Right hindlimb (tissue), 1 donor: ENCODE data around the gene GCSAM.

Experiments used
- DNase-seq: peaks from one replicate; pipeline ENCODE4 v3.0.0-alpha.2; 2018

The GCSAM gene

GRCh38 chr3:112128843-112129727 lies 4.0 kb downstream of the GCSAM start:
- DNase-seq: peak; percentile 36

GRCh38 chr3:112127522-112128494 lies 5.2 kb downstream of the GCSAM start:
- no peak for DNase-seq

GRCh38 chr3:112126511-112126911 lies 6.5 kb downstream of the GCSAM start:
- DNase-seq: no peak

- DNase-seq: no peak
These were observed 8.0 kb downstream of the GCSAM start for GRCh38 chr3:112124907-112125607.

GRCh38 chr3:112123548-112123947 lies 9.5 kb downstream of the GCSAM start:
- DNase-seq: no peak

GRCh38 chr3:112122870-112123269 lies 10.2 kb downstream of the GCSAM start:
- DNase-seq: no peak

GRCh38 chr3:112121577-112122547 lies 11.2 kb downstream of the GCSAM start:
- DNase-seq: no peak

GRCh38 chr3:112119962-112120836 lies 12.8 kb downstream of the GCSAM start:
- DNase-seq: no peak

GRCh38 chr3:112117841-112118571 lies 15.0 kb downstream of the GCSAM start:
- DNase-seq: no peak

- DNase-seq: no peak
These were observed 15.6 kb downstream of the GCSAM start for GRCh38 chr3:112117415-112117814.

- DNase-seq: no peak
These were observed 16.3 kb downstream of the GCSAM start for GRCh38 chr3:112116748-112117186.

- no peak for DNase-seq
These were observed 17.2 kb downstream of the GCSAM start for GRCh38 chr3:112115806-112116383.

GRCh38 chr3:112115161-112115739 lies 17.8 kb downstream of the GCSAM start:
- DNase-seq: peak; percentile 35

GRCh38 chr3:112114576-112115160 lies 18.4 kb downstream of the GCSAM start:
- DNase-seq: peak; percentile 38

- peak; percentile 55 for DNase-seq
These were observed 21.2 kb downstream of the GCSAM start for GRCh38 chr3:112111785-112112402.

GRCh38 chr3:112109322-112109721 lies 23.7 kb downstream of the GCSAM start:
- DNase-seq: no peak

- DNase-seq: no peak
These were observed 28.3 kb downstream of the GCSAM start for GRCh38 chr3:112104774-112105173.

GRCh38 chr3:112101916-112102315 lies 31.1 kb downstream of the GCSAM start:
- DNase-seq: no peak
